ENCODE data around the gene SIMC1.
"Not testable (repeated sequence)": the region's sequence is repeated elsewhere in the genome, so short reads cannot be mapped to it uniquely, and the experiment has no call there.

The SIMC1 gene

GRCh38 chr5:176216393-176216916 lies 21.8 kb upstream of the SIMC1 start:
- peak; percentile 63 for DNase-seq

DNA sequence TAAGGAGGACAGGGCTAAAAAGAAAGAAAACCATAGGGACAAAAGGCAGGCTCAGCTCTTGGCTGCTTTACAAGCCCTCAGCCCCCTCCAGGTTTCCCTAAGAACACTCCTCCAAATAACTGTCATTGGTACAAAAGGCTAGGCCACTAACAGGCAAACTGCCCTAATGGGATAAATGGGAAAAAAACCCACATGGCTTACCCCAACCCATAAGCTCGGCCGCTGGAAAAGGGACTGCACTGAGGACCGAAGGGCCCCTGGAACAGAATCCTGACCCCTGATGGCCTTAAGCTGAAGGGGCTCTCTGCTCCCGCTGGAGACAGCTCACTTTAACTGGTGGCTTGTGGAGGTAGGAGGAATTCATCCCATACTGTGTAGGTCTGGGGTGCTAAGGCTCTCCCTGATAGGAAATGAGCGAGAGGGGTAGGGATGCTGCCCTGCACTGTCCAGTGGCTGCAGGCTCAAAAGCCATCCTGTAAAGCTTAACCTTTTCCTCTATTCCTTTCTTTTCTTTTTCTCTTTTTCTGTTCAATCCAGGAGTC lies 21.0 kb upstream of the SIMC1 start:
- DNase-seq: not testable (repeated sequence)

GRCh38 chr5:176217764-176218163 lies 20.5 kb upstream of the SIMC1 start:
- DNase-seq: not testable (repeated sequence)

DNA sequence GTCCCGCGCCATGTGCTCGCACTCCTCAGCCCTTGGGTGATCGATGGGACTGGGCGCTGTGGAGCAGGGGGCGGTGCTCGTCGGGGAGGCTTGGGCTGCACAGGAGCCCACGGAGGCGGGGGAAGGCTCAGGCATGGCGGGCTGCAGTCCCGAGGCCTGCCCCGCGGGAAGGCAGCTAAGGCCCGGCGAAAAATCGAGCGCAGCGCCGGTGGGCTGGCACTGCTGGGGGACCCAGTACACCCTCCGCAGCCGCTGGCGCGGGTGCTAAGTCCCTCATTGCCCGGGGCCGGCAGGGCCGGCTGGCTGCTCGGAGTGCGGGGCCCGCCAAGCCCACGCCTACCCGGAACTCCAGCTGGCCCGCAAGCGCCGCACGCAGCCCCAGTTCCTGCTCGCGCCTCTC lies 16.2 kb upstream of the SIMC1 start:
- DNase-seq: not testable (repeated sequence)

GRCh38 chr5:176228358-176228757 lies 9.9 kb upstream of the SIMC1 start:
- DNase-seq: not testable (repeated sequence)

DNA sequence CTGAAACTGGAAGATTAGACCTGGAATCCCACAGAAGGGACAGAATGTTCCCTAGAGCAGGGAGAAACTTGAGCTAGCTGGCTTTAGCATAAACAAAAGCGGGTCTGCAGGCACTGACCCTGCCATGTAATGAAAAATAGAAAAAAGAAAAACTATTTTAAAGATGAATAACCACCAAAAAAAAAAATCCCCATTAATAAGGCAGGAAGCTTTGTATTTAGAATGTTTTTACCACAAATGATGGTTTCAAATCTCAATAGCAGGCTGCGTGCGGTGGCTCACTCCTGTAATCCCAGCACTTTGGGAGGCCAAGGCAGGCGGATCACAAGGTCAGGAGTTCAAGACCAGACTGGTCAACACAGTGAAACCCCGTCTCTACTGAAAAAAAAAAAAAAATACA lies 5.0 kb upstream of the SIMC1 start:
- not testable (repeated sequence) for DNase-seq

- DNase-seq: not testable (repeated sequence)
Measured at GRCh38 chr5:176235155-176235554, 3.1 kb upstream of the SIMC1 start.

- not testable (repeated sequence) for DNase-seq
Measured at GRCh38 chr5:176238645-176239283, 540 bp downstream of the SIMC1 start.

GRCh38 chr5:176239304-176239703 lies 1.1 kb downstream of the SIMC1 start:
- DNase-seq: not testable (repeated sequence)

DNA sequence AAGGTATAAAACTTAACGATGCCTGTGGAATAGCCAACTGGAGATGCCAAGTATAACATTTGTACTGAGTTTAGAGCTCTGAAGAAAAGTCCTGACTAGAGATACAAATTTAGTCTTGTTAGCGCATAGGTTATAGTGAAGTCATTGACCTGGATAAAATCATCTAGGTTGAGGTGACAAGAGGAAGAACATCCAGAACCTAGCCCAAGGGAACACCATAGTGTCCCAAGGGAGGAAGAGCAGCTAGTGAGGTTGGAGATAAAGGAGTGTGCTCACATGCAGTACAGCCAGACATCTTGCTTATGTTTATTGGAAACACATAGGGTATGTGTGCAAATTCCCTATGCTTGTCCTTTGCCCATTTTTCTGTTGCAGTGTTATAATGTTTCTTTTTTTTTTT lies 6.1 kb downstream of the SIMC1 start:
- not testable (repeated sequence) for DNase-seq

DNA sequence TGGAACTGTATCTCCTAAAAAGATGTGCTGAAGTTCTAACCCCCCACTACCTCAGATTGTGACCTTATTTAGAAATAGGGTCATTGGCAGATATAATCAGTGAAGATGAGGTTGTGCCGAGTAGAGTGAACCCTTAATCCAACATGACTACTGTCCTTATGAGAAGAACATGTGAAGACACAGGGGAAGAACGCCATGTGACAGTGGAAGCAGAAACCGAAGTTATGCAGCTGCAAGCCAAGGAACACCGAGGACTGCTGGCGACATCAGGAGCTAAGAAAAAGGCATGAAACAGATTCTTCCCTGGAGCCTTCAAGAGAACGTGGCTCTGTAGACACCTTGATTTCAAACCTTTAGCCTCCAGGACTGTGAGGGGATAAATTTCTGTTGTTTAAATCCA lies 6.8 kb downstream of the SIMC1 start:
- not testable (repeated sequence) for DNase-seq

DNA sequence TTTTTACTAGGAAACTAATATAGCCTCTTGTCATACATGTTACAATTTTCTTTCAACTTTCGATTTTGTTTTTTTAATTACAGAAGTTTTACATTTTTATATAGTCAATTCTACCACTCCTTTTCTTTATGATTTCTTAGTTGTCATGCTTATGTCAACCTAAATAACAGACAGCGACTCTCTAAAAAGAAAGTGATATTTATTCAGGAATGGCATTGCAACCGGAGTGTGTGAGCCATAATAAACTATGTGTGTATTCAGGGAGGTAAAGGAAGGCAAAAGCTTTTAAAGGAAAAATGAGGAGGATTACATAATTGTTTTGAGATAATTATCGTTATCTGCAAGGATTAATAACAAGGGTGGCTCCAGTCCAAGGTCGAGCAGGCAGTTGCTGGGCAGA lies 7.3 kb downstream of the SIMC1 start:
- DNase-seq: not testable (repeated sequence)

- DNase-seq: not testable (repeated sequence)
Measured at GRCh38 chr5:176250691-176251090, 12.5 kb downstream of the SIMC1 start.

- not testable (repeated sequence) for DNase-seq
Measured at GRCh38 chr5:176252171-176252570, 13.9 kb downstream of the SIMC1 start.

GRCh38 chr5:176253370-176254065 lies 15.3 kb downstream of the SIMC1 start:
- DNase-seq: not testable (repeated sequence)

- not testable (repeated sequence) for DNase-seq
Measured at GRCh38 chr5:176254066-176254393, 15.8 kb downstream of the SIMC1 start.

DNA sequence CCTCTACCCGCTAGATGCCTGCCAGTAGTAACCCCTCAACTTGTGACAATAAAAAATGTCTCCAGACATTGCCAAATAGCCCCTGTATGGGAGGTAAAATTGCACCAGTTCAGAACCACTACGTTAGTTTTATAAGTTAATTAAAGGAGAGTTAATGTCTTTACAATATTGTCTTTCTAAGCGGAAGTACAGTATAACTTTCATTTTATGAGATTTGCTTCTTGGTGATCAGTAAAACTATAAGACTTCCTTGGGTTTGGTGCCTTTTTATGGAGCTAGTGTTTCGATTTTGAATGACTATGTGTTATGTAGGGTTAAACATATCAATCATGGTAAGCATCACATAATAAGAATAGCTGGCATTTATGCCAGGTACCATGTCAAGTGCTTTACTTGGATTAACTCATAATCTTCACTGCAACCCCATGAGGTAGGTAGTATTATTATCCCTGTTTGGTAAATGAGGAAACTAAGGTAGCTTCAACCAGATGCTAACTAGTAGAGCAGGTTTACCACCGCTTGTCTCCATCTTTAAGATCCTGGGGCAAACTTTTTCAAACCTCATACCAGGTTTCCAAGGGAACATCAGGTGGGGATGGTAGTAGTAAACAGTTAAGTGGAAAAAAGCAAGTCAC lies 19.8 kb downstream of the SIMC1 start:
- DNase-seq: not testable (repeated sequence)

DNA sequence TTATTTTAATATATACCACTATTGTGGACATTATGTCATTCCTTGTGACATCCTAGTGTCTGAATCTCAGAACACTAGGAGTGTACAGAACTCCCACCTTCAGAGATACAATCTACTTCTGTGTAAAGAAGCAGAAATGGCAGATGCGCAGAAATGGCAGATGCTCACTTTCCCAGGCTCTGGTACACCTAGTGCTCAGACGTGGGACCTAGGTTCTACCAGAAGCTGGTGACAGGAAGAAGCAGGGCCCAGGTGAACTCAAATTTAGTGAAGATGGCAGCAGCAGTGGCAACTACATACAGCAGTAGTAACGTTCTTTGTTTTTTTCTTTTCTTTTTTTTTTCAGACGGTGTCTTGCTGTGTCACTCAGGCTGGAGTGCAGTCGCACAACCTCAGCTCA lies 22.5 kb downstream of the SIMC1 start:
- DNase-seq: not testable (repeated sequence)

- not testable (repeated sequence) for DNase-seq
Measured at GRCh38 chr5:176266448-176266847, 28.2 kb downstream of the SIMC1 start.

DNA sequence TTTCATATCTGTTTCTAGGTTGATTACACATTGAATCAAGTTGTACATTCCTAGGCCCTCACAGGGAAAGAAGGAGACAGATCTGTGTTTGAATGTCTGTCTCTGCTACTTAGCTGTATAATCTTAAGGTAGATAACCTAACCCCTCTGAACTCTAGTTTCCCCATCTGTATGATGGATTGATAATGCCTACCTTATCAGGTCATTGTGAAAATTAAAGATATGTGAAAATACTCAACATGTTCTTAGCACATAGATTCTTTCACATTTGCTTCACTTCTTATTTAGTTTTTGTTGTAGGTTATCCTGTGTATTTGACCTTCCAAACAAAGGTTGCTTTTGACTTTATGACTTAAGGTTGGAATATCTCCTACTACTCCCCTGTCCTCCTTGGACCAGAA lies 50.8 kb downstream of the SIMC1 start:
- not testable (repeated sequence) for DNase-seq

- not testable (repeated sequence) for DNase-seq
Measured at GRCh38 chr5:176290057-176290840, 52.0 kb downstream of the SIMC1 start.

DNA sequence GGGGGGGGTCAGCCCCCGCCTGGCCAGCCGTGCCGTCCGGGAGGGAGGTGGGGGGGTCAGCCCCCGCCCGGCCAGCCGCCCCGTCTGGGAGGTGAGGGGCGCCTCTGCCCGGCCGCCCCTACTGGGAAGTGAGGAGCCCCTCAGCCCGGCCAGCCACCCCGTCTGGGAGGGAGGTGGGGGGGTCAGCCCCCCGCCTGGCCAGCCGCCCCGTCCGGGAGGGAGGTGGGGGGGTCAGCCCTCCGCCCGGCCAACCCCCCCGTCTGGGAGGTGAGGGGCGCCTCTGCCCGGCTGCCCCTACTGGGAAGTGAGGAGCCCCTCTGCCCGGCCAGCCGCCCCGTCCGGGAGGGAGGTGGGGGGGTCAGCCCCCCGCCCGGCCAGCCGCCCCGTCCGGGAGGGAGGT lies 67.1 kb downstream of the SIMC1 start:
- not testable (repeated sequence) for DNase-seq

Measured in NCI-H774 (cell line).